SW 1271 (cell line): ENCODE measurements around the gene DNAJC7.
A peak's percentile ranks its signal among the peaks of the same experiment; 100 is the strongest.

Experiments used
- DNase-seq, 2 experiments: peaks; one replicate each; lab custom pipeline; 2025; lab: John Stamatoyannopoulos, UW

DNAJC7 gene, protein sequence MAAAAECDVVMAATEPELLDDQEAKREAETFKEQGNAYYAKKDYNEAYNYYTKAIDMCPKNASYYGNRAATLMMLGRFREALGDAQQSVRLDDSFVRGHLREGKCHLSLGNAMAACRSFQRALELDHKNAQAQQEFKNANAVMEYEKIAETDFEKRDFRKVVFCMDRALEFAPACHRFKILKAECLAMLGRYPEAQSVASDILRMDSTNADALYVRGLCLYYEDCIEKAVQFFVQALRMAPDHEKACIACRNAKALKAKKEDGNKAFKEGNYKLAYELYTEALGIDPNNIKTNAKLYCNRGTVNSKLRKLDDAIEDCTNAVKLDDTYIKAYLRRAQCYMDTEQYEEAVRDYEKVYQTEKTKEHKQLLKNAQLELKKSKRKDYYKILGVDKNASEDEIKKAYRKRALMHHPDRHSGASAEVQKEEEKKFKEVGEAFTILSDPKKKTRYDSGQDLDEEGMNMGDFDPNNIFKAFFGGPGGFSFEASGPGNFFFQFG

DNA sequence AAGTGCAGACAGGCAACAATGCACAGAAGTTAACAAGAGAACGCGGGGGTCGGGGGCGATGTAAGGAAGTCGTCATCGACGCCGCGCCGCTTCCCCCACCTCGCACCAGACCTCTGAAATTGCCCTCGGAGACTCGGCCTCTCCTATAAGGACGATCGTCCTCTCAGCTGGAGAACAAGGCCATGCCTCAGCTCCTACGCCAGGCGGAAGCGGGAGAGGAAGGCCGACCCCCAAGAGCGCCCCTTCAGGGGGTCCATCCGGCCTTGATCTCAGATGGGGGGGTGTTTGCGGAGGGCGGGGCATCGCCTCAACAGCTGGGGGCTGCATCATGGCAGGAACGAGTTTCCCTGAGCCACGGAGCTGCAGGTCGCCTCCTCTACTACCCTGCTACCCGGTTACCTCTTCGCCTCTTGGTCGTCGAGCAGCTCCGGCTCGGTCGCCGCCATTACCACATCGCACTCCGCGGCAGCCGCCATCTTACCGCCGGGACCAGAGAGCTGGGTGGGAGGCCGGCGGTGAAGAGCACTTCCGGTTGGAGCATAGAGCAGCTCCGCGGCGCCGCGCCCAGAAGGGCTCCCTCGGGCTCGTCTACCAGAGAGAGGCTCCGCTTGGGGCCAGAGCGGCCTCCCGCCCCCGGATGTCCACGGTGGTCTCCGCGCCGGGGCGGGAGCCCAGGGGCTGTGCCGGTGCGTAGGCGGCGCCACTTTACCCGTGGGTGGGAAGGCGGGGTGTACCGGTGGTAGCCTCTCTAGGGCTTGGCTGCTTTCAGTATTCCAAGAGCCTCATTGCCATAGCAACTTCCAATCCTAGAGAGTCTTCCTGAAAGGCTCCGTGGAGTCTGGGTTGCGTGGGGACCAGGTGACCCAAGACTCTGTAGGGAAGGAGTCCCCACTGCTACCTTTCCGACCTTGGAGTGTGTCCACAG lies at the start of gene DNAJC7:
Gene DNAJC7, minus strand, starts transcription at position 499 of the 925 bp plus-strand sequence. Its CDS starts 23 bp downstream, at position 476.
- DNase-seq: peak; percentile 83 to 90

DNA sequence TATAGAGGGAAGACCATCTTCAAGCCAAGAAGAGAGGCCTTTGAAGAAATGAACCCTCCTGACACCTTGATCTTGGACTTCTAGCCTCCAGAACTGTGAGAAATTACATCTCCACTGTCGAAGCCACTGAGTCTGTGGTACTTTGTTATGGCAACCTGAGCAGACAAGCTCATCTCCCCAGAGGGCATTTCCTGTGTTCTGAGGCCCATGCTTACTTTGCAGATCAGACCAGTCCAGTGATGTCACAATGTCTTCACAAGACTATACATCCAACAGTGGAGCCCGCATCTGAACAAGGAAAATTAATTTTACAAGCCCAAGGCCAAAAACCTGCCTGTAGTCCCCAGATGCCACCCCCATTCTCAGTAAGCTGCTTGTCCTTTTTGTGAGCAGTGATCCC lies 48.0 kb upstream of the DNAJC7 start:
- no peak for DNase-seq

DNA sequence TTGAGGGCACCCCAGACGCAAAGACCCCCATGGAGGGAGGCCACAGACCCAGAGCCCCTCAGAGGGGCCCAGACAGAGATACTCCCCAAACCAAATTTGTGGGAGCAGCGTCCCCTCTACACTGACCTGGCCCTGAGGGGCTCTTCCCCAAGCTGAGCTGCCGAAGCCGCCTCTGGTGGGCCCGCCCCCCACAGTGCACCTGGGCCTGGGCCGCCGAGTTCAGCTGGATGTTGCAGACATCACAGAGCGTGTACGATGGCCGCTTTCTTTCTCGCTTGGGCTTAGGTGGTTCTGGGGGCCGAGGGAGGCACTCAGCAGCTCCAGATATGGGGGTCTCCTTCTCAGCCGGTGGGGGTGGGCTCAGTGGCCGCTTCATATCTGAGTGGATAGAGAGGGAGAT lies 45.4 kb upstream of the DNAJC7 start:
- no peak for DNase-seq

DNA sequence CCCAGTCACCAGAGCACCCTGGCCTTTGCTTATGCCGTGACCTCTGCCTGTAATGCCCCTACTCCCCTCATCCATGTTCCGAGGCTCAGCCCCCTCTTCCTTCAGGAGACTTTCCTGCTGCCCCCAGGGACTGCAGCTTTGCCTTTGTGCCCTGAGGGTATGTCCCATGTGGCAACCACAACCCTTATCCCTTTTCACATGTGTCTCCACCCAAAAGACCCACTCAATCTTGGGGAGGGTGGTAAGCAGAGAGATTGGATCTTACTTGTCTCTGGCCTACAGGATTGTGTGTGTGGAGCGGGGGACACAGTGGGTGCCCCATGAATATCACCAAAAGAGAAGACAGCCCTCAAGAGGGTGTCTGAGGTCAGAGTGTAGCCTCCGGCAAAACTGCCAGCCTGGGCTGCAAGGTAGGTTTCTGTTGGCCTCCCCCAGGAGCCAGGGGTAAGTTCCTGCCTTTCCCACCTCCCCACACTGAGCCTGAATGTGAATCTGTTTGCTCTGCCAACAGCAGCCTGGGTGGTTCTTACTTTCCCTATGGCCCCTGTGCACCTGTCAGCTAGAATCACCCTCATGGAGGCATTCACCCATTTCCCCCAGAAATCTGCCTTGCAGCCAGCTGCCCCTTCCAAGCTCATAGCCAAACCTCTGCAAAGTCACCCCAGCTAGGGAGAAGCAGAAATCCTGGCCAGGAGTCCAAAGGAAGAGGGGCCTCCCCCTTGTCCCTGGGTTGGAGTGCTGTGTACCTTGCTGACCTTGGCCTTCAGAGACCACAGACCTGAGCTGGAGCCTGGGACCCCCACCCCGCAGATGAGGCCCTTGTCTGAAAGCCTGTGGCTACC lies 44.6 kb upstream of the DNAJC7 start:
- no peak for DNase-seq

DNA sequence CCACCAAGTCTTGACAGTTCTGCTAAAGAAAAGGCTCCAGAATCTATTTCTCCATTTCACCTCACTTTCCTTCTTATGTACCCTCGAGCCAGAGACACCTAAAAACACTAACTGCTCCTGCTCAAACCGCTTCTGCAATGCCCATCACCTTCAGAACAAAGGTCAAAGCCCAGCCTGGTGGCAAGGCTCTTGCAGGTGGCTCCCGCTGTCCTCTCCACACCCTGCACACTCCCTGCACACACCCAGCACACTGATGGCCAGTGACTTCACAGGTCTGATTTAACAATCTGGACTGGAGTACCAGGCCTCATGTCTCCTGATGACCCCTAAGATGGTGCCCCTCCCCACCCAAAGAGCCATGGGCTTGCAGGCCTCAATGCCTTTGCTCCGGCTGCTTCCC lies 43.0 kb upstream of the DNAJC7 start:
- DNase-seq: no peak

DNA sequence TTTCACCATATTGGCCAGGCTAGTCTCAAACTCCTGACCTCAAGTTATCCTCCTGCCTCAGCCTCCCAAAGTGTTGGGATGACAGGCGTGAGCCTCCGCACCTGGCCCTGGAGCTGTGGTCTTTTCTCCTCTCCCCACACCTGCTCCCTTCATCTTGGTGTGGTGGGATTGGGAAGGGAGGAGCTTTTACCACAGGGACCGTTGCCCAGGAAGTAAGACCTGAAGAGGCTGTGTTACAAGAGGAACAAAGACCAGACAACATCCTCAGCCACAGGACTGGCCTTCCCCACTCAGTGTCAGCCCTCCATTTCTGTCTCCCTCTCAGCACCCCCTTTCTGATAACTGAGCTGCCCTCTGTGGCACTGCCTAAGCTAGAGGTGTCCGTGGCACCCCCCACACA lies 42.6 kb upstream of the DNAJC7 start:
- DNase-seq: no peak

DNA sequence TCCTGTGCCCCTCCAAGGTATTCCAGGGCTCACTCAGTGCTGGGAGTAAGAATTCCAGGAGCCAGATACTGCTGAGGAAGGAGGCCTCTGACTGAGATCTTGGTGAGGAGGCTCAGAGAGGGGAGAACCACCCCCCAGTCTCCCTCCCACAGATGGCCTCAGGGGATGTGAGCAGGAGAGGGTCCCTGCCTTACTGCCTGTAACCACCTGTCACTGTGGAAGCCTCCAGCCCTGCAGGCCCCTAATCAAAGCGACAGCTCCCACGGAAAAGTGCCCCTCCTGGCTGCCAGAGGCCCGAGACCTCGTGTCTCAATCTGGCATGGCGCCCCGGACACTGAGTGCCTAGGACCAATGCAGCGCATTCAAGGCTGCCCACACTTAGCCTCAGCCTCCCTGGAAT lies 40.8 kb upstream of the DNAJC7 start:
- DNase-seq: no peak

DNA sequence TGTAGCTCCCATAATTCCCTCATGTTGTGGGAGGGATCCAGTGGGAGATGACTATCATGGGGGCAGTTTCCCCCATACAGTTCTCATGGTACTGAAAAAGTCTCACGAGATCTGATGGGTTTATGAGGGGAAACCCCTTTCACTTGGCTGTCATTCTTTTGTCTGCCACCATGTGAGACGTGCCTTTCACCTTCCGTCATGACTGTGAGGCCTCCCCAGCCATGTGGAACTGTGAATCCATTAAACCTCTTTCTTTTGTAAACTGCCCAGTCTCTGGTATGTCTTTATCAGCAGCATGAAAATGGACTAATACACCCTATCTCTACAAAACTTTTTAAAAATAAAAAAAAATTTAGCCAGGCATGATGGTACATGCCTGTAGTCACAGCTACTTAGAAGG lies 39.4 kb upstream of the DNAJC7 start:
- no peak for DNase-seq

DNA sequence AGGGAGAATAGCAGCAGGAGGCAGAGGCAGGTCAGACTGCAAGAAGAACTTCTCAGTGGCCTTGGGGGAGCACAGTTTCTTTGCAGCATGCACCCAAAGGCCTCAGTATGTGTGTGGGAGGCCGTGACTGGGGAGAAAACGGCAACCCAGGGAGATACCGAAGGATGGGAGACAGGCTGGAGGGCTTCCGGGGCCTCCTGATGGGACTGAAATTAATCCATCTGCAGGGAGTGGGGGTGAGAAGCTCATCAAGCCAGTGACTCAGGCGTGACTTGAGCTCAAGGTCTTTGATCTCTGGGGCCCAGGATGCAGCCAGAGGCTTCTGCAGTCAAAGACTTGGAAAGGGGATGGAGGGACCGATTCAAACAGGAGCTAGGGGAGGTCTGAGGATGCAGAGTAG lies 38.3 kb upstream of the DNAJC7 start:
- DNase-seq: no peak

DNA sequence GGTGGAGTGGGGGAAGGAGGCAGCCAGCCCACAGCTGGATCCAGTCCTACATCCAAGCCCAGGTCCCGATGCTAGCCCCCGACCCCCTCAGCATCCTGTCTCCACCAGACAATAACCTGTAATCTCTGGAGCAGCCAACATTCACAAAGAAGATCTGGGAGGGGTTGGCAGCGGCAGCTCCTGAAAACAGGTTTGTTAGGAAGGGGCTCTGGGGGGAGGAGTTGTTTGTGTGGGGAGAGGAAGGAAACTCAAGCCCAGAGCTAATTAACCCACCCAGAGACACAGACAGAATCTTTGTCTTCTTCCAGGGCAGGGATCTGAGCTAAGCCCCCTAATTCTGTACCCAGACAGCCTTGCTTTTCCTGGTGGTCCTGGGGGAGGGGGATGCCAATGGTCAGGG lies 37.8 kb upstream of the DNAJC7 start:
- no peak for DNase-seq

DNA sequence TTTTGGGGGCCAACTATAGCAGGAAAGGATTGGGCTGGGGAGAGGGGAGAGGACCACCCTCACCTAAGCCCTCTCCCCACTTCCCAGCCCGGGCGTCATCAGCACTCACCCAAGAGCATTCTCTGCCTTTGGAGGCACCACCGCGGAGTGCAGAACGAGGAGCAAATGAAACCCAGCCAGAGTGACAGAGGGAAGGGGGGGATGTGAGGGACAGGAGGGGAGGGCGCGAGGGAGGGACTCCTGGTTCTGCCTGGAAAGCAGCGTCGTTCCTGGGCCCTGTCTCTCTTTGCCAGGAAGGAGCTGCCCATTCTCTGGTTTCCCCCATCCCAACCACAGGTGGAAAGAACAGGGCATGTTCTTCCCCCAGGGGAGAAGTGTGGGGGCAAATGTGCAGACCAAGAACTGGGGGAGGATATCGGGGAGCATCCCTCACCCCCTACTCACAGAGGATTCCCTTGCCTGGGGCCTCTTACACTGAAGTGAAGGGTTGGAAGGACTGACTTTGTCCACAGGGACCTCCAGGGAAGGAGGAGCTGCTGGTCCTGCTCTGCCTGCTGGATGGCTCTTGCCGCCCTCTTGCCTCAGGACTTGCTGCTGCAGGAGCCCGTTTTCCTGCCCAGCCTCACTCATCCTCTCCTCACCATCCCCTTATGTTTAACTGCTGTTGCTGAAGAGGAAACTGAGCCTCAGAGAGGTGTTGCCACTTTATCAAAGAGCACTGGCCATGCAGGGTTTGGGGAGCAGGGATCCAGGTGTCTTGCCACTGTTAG lies 36.7 kb upstream of the DNAJC7 start:
- no peak for DNase-seq

DNA sequence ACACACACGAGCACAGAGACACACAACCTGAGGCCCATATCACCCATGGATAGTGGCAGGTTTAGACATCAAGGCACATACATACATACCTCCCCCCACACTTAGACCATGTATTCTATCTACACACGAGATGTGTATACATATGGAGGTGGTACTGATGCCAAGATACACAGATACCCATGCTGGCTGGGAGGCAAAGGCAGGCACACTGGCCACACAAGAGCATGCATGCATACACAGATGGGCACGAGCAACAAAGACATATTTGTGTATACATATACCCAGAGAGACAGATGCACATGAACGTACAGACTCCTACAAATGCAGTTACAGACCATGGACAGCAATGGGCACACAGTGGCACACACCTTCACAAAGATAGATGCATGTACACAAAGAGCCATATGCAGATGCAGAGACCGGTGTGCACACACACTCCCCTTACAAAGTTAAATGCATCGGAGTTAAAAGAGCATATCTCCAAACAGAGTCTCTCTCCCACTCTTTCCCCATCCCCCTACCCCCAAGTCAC lies 35.2 kb upstream of the DNAJC7 start:
- no peak for DNase-seq

DNA sequence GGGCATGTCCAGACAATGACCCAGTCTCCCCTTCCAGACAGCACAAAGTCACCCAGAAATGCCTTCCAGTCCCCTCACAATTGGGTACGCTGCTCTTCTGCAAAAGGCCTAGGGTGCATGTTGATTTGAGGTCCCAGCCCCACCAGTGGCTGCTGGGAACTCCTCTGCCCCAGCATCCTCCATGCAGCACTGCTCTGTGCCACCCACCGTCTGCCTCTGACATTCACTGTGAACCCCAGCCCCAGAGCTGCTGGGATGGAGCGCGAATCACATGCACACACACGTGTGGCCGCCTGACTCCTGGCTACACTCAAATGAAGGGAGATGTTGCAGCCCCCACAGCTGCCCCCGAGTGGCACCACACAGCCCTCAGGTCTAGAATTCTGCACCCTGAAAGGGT lies 34.4 kb upstream of the DNAJC7 start:
- DNase-seq: no peak

DNA sequence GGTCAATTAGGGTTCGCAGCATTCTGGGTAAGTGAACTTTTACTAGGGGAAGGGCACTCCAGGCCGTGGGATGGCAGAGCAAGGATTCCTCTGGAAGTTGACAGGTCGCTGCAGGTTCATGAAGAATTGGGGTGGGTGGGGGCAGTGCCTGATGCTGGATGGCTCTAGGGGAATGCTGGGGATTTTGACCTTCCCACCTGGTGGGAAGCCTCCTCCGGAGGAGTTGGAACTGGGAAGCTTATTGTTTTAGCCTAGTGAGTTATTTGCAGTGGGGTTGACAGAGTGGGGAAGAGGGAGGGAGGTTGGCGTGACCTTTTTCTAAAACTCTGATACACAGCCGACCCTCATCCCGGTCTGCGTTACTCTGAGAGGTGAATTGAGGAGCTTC lies 33.8 kb upstream of the DNAJC7 start:
- no peak for DNase-seq

DNA sequence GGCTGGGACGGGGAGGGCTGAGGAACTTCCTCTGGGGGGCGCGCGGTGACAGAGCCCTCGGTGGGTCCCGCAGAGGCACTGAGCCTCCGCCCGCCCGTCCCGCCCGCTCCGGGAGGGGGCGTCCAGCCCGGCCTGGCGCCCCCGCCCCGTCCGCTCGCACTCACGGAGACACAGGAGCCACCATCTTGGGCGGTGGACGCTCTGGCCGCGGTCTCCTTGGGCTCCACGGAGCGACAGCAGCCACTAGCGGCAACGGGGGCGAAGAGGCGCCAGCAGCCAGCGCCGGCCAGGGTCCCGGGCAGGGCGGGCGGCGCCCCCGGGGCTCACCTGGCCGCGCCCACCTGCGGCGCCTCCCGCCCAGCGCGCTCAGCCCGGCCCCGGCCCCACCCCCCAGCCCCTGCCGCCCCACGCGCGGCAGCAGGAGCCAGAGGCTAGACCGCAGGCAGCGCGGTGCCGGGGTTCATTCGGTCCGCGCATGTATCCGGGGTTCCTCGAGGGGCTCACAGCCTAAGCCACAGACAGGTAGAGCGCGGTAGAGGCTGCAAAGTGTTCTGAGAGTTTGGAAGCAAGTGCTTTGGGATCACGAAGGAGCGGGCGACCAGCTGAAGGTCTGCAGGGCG lies 33.3 kb upstream of the DNAJC7 start, which contains the start of gene C17orf113:
Gene C17orf113, minus strand, starts transcription at position 209 of the 620 bp plus-strand sequence. CDS start 7,225 bp downstream, outside the sequence.
- DNase-seq: peak in 1 of 2 experiments; percentile 25

DNA sequence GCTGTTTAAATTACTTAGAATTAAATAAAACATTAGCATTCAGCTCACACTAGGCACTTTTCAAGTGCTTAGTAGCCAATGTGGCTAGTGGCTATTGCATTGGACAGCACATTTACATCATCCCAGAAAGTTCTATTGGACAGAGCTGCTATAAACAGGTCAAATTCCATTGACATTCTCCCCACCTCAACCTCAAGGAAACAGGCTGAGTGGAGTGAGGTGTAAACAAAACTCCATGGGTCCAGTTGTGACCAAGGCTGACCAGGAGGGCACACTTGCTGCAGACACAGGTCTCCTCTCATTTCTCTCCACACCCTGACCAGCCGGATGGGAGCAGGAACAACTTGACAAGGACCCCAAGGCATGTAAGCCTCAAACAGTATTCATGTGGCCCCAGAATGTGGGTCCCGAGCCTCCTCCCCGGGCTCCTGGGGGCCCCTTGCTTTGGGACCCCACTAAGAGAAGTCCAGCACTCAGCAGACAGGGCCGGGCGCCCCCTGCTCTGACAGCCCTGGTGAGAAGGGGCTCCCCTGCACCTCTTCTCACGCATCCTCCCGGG lies 32.7 kb upstream of the DNAJC7 start:
- DNase-seq: no peak

DNA sequence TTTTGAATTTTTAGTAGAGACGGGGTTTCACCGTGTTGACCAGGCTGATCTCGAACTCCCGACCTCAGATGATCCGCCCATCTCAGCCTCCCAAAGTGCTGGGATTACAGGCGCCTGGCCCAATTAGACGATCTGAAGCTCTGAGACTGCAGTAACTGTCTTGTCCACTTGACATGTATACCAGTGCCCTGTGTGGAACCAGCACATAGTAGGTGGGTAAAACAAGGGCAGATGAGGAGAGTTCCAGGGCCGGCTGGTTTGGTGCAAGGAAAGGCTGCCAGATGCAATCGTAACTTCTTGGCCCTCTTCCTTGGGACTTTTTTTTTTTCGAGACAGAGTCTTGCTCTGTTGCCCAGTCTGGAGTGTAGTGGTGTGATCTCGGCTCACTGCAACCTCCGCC lies 30.1 kb upstream of the DNAJC7 start:
- no peak for DNase-seq

DNA sequence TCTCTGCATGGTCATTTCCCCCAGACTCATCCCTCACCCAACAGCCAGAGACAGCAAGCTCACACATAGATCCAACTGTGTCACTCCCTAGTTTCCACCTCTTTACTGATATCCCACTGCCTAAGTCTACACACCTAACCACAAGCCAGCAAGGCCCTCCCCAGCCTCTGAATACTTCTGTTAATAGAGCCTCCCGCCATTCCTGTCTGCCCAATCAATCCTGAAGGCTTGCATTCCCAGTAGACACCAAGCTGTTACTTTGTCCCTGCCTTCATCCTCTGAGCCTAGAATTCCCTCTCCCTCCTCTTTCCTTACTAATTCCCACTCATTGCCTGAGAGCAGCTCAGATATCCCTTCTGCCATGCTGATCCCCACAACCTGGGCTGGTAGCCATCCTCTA lies 28.5 kb upstream of the DNAJC7 start:
- DNase-seq: no peak

DNA sequence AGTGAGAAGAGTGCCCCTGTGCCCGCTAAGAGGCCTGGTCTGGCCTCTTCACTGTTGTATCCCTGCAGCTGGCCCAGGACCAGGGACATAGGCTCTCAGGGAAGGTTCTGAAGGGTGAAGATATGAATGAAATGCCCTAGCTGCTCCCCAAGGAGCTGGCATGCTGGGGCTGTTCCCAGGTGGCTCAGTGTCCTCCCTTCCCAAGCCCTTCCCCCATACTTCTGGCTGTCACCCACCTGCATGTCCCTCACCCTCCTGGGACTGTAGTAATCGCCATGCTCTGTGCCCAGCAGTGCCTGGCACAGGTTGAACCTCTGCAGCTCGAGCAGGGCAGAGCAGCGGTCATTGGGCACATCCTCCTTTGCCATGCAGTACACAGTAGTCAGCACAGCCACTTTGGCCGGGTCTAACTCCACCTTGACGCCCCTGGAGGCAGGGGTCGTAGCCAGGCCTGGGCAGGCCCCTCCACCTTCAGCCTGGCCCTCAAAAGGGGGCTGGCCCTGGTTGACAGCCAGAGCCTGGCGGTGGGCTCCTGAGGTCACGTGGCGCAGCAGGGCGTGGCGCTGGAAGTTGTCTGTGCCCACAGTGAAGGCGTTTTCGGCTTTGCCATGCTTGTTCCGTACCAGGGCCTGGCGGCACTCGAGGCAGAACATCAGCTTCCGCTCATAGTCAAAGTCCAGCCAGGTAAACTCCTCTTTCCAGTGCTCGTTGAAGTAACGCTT lies 25.5 kb upstream of the DNAJC7 start:
- DNase-seq: no peak
